ENCODE results near the gene AK2.
"Not testable (repeated sequence)": the region's sequence is repeated elsewhere in the genome, so short reads cannot be mapped to it uniquely, and the experiment has no call there.

AK2 gene

GRCh38 chr1:32977546-32978087 lies 59.1 kb downstream of the AK2 start:
- DNase-seq (ENCODE audit: low read depth in 2 of 2, low spot score in 1 of 2) = no peak

GRCh38 chr1:32975055-32975454 lies 61.6 kb downstream of the AK2 start:
- not testable (repeated sequence) for DNase-seq (ENCODE audit: low read depth in 2 of 2, low spot score in 1 of 2)

GRCh38 chr1:32973458-32973857 lies 63.2 kb downstream of the AK2 start:
- not testable (repeated sequence) for DNase-seq (ENCODE audit: low read depth in 2 of 2, low spot score in 1 of 2)

- DNase-seq (ENCODE audit: low read depth in 2 of 2, low spot score in 1 of 2) = no peak
These were observed 63.8 kb downstream of the AK2 start for GRCh38 chr1:32972814-32973428.

DNA sequence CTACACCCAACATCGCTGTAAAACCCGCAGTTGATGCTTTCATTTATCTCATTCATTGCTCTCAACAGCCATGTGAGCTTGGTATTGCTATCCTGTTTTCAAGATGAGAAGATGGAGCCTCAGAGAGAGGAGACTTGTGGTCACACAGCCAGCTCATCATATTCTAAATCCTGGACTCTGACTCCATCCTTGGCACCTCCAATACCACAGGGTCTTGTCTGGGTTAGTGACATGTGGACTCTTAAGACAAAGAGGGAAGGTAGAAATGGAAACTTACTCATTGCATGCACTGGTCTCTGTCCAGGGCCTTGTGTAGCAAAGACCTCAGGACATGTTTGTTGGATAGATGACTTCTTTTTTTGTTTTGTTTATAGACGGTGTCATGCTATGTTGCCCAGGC lies 65.1 kb downstream of the AK2 start:
- no peak for DNase-seq (ENCODE audit: low read depth in 2 of 2, low spot score in 1 of 2)

GRCh38 chr1:32971156-32971555 lies 65.5 kb downstream of the AK2 start:
- DNase-seq (ENCODE audit: low read depth in 2 of 2, low spot score in 1 of 2) = no peak

- no peak for DNase-seq (ENCODE audit: low read depth in 2 of 2, low spot score in 1 of 2)
These were observed 67.1 kb downstream of the AK2 start for GRCh38 chr1:32969566-32969965.

- no peak for DNase-seq (ENCODE audit: low read depth in 2 of 2, low spot score in 1 of 2)
These were observed 68.7 kb downstream of the AK2 start for GRCh38 chr1:32967888-32968568.

DNA sequence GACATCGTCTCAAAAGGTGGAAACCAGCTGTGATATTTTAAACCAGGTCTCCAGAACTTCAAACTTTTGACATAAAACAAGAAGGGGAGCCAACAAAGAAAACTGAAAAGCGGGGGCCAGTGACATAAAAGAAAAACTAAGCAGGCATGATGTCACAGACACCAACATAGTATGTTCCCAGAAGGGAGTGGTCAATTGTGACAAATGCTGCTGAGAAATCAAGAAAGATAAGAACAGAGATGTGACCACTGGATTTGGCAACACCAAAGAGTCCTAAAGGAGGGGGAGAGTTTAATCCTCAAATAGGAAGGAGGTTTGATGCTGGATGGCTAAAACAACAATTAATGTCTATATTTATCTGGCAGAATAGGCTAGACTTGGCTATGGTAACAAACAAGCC lies 69.8 kb downstream of the AK2 start:
- no peak for DNase-seq (ENCODE audit: low read depth in 2 of 2, low spot score in 1 of 2)

DNA sequence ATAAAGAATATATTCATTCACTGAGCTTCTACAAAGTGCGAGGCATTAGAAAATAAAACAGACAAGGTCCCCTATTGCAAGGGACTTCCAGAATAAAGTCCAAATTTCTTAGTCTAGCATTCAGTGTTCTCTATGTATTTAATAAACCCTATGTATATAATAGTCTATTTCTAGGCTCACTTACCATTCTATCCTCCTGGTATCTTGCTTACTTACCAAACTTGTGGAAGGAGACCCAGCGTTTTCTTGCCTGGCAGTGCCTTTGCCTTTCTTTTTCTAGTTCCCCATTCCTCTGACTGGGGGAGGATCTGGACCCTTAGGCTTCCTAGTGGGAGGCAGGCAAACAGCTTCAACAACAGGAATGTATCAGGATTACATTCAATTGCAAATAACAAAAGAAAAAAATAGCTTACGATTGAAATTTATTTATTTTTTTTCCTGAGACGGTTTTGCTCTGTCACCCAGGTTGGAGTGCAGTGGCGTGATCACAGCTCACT lies 71.4 kb downstream of the AK2 start:
- DNase-seq (ENCODE audit: low read depth in 2 of 2, low spot score in 1 of 2) = no peak

DNA sequence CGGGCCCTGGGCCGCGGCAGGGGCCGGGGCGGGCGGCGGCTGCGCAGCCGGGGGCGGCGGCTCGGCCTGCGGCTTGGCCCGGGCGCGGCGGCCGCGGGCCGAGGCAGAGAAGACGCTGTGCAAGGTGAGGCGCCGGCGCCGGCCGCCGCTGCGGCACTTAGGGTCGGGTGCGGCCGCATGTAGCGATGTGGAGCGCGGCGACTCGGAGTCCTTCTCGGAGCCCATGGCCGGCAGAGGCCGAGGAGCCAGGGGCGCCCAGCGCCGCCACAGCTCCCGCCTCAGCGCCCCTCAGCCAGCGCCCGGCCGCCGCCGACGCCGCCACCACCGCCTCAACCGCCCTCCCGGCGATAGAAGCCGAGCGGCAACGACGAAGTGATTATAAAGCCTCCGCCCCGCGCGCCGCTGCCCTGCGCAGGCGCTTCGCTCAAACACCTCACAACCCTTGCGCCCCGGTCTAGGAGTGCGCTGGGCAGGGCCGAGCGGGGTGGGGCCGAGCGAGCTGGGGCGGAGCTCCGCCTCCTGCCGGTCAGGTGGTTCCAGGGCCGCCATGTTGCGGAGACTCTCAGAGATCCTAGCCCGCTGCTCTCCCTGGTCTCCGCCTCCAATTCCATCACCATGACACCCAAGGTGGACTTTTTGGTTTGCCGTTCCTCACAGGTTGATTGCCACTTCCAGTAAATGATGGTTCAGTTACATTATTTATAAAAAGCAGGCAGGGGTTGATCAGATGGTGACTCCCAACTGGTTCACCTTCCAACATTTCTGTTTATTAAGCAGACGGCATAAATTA lies 72.0 kb downstream of the AK2 start, which contains the start of gene RNF19B:
Gene RNF19B, minus strand, starts transcription at position 349 of the 790 bp plus-strand sequence. Its CDS starts 124 bp downstream, at position 225.
- peak; percentile 79 to 90 for DNase-seq (ENCODE audit: low read depth in 2 of 2, low spot score in 1 of 2)

DNA sequence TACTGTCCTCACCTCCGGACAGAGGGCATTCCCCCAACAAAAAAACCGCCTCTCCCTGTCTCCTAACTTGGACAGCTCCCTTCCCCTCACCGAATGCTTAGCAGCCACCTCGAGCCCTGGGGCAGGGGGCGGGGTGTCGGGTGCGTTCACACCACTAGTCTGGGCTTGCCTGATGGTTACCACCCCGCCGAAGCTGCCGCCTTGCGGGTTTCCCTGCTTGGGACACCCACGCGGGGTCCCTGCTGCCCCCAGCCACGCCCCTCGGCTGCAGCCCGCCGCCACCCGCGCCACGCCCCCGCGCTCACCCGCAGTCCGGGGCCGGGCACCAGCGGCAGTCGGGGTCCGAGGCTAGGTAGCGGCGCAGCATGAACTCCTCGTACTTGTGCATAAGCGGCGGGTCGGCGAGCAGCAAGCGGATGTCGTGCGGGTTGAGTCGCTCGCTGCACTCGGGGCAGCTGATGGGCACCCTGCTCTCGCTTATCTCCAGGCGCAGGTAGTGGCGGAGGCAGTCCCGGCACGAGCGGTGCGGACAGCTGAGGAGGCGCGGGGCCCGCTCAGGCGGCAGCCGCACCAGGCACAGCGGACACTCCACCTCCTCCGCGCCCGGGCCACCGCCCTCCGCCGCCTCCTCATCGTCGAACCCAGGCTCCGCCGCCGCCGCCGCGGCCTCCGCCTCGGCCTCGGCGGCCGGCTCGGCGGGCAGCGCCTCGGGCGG lies 72.8 kb downstream of the AK2 start:
- peak; percentile 26 to 36 for DNase-seq (ENCODE audit: low read depth in 2 of 2, low spot score in 1 of 2)

GRCh38 chr1:32962248-32962896 lies 74.3 kb downstream of the AK2 start:
- DNase-seq (ENCODE audit: low read depth in 2 of 2, low spot score in 1 of 2) = no peak

GRCh38 chr1:32960819-32961355 lies 75.8 kb downstream of the AK2 start:
- no peak for DNase-seq (ENCODE audit: low read depth in 2 of 2, low spot score in 1 of 2)

- DNase-seq (ENCODE audit: low read depth in 2 of 2, low spot score in 1 of 2) = no peak
These were observed 76.3 kb downstream of the AK2 start for GRCh38 chr1:32960342-32960741.

DNA sequence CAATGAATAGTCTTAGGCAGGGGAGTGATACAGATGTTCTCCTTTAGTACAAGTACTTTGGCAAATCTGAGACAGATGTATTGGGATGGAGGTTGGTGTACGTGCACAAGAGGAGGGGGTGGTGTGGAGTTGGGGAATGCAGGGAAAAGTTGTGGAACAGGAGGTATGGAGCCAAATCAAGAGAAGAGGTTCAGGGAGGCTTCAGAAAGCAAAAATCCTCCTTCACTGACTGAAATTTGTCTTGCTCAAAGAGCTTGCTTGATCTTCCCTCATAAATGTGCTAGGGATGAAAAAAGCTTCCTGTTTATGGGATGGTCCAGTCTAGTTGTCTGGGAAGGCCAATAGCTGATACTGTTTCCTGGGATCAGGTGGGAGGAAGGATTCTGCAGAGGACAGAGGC lies 77.9 kb downstream of the AK2 start:
- no peak for DNase-seq (ENCODE audit: low read depth in 2 of 2, low spot score in 1 of 2)

Measured in stimulated activated CD8-positive, alpha-beta memory T cell treated with anti-CD3 and anti-CD28 coated beads, Interleukin-4, amount 100 ng/mL, for 4 hours (primary cell).